SK-N-SH treated with all-trans-retinoic acid at 6 μM for 48 hours (cell line): ENCODE data around the gene CLECL1.

Experiments used
- ATAC-seq: fragments of 200-7000 bp; cut with Tn5 transposase; 3 replicates; pipeline ENCODE4 v1.9.1; 2020; ENCODE audit warnings: mild to moderate bottlenecking, moderate library complexity
- ARNTL ChIP-seq: fragments of 450-650 bp; formaldehyde crosslinking; IDR thresholded peaks from 2 replicates; pipeline ENCODE4 v1.5.0; 2020; ENCODE audit warnings: low read depth, mild to moderate bottlenecking, moderate library complexity, borderline replicate concordance
- BACH2 ChIP-seq: fragments of 250-450 bp; sonication (Bioruptor Pico); IDR thresholded peaks from 2 replicates; pipeline ENCODE4 v1.9.0; 2021; ENCODE audit warnings: mild to moderate bottlenecking, borderline replicate concordance
- CSDC2 ChIP-seq: fragments of 250-450 bp; sonication (Bioruptor Pico); IDR thresholded peaks from 2 replicates; pipeline ENCODE4 v1.5.0; 2020; ENCODE audit warnings: mild to moderate bottlenecking, moderate library complexity
- ESRRG ChIP-seq: fragments of 250-450 bp; sonication (Bioruptor Pico); IDR thresholded peaks from 2 replicates; pipeline ENCODE4 v1.6.1; 2021; ENCODE audit warnings: mild to moderate bottlenecking
- GLIS3 ChIP-seq: fragments of 250-450 bp; sonication (Bioruptor Pico); IDR thresholded peaks from 2 replicates; pipeline ENCODE4 v1.5.0; 2020; ENCODE audit warnings: mild to moderate bottlenecking, moderate library complexity
- ISL1 ChIP-seq: fragments of 250-450 bp; sonication (Bioruptor Pico); IDR thresholded peaks from 2 replicates; pipeline ENCODE4 v2.1.2; 2022; ENCODE audit warnings: mild to moderate bottlenecking, moderate library complexity
- OSR1 ChIP-seq: fragments of 250-450 bp; sonication (Bioruptor Pico); IDR thresholded peaks from 2 replicates; pipeline ENCODE4 v1.8.0; 2022; ENCODE audit warnings: moderate library complexity, mild to moderate bottlenecking, inconsistent platforms
- POU6F1 ChIP-seq: fragments of 250-450 bp; sonication (Bioruptor Pico); IDR thresholded peaks from 2 replicates; pipeline ENCODE4 v1.8.0; 2021; ENCODE audit warnings: low read depth, mild to moderate bottlenecking, moderate library complexity, borderline replicate concordance
- PPARA ChIP-seq: fragments of 250-450 bp; sonication (Bioruptor Pico); IDR thresholded peaks from 2 replicates; pipeline ENCODE4 v1.5.0; 2020; ENCODE audit warnings: mild to moderate bottlenecking, borderline replicate concordance
- RARB ChIP-seq: fragments of 250-450 bp; sonication (Bioruptor Pico); IDR thresholded peaks from 2 replicates; pipeline ENCODE4 v1.8.0; 2021; ENCODE audit warnings: mild to moderate bottlenecking, moderate library complexity
- TCF4 ChIP-seq: fragments of 250-450 bp; sonication (Bioruptor Pico); IDR thresholded peaks from 2 replicates; pipeline ENCODE4 v1.8.0; 2021; ENCODE audit warnings: mild to moderate bottlenecking, moderate library complexity, borderline replicate concordance
- ZC3H10 ChIP-seq: fragments of 250-450 bp; sonication (Bioruptor Pico); IDR thresholded peaks from 2 replicates; pipeline ENCODE4 v1.5.1; 2021; ENCODE audit warnings: mild to moderate bottlenecking, moderate library complexity
- ZFP3 ChIP-seq: fragments of 250-450 bp; sonication (Bioruptor Pico); IDR thresholded peaks from 2 replicates; pipeline ENCODE4 v1.5.0; 2020; ENCODE audit warnings: mild to moderate bottlenecking, moderate library complexity
- ZFP30 ChIP-seq: fragments of 450-650 bp; formaldehyde crosslinking; IDR thresholded peaks from 2 replicates; pipeline ENCODE4 v1.5.0; 2022; ENCODE audit warnings: mild to moderate bottlenecking, moderate library complexity
- ZNF70 ChIP-seq: fragments of 450-650 bp; formaldehyde crosslinking; IDR thresholded peaks from 2 replicates; pipeline ENCODE4 v1.5.0; 2020; ENCODE audit warnings: mild to moderate bottlenecking, moderate library complexity
- ZNF8 ChIP-seq: fragments of 450-650 bp; formaldehyde crosslinking; IDR thresholded peaks from 2 replicates; pipeline ENCODE4 v1.5.0; 2020; ENCODE audit warnings: mild to moderate bottlenecking, moderate library complexity
- TF ChIP-seq, protein P1 (sequence below): fragments of 250-450 bp; sonication (Bioruptor Pico); IDR thresholded peaks from 2 replicates; pipeline ENCODE4 v1.5.0; 2020; ENCODE audit warnings: mild to moderate bottlenecking, moderate library complexity
- TF ChIP-seq, protein P2 (sequence below): fragments of 250-450 bp; sonication (Bioruptor Pico); IDR thresholded peaks from 2 replicates; pipeline ENCODE4 v1.5.1; 2021; ENCODE audit warnings: mild to moderate bottlenecking, moderate library complexity
- TF ChIP-seq, protein P3 (sequence below): fragments of 250-450 bp; sonication (Bioruptor Pico); IDR thresholded peaks from 2 replicates; pipeline ENCODE4 v1.8.0; 2020; ENCODE audit warnings: mild to moderate bottlenecking, moderate library complexity, borderline replicate concordance
- TF ChIP-seq, protein P4 (sequence below): fragments of 250-450 bp; sonication (Bioruptor Pico); IDR thresholded peaks from 2 replicates; pipeline ENCODE4 v1.5.1; 2020; ENCODE audit warnings: low read depth, mild to moderate bottlenecking, moderate library complexity

The CLECL1 gene

DNA sequence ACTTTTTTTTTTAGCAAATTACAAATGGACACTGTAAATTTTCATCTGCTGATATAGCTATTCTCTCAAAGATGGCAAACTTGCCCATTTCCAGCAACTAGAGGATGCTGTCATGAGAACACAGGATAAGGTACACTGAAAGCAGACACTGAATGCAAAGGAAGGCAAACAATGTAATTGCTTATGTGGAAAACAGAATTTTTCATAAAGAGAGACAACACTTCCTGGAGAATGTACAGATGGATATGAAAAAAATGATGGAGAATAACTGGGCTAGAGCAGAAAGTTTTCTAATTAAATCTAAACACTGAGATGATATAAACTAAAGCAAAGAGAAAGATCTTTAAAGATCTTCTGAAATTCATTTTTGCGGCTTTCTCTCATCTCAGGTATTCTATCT lies 27.2 kb upstream of the CLECL1 start:
- no peak for ATAC-seq
- no peak for TF ChIP-seq ESRRG (CRISPR knock-in tag)
- no peak for TF ChIP-seq ZC3H10 (CRISPR knock-in tag)
- TF ChIP-seq PPARA (CRISPR knock-in tag), result no peak
- TF ChIP-seq ZNF8 (CRISPR knock-in tag), result no peak
- no peak for TF ChIP-seq RARB (CRISPR knock-in tag)
- TF ChIP-seq, protein P1, sequence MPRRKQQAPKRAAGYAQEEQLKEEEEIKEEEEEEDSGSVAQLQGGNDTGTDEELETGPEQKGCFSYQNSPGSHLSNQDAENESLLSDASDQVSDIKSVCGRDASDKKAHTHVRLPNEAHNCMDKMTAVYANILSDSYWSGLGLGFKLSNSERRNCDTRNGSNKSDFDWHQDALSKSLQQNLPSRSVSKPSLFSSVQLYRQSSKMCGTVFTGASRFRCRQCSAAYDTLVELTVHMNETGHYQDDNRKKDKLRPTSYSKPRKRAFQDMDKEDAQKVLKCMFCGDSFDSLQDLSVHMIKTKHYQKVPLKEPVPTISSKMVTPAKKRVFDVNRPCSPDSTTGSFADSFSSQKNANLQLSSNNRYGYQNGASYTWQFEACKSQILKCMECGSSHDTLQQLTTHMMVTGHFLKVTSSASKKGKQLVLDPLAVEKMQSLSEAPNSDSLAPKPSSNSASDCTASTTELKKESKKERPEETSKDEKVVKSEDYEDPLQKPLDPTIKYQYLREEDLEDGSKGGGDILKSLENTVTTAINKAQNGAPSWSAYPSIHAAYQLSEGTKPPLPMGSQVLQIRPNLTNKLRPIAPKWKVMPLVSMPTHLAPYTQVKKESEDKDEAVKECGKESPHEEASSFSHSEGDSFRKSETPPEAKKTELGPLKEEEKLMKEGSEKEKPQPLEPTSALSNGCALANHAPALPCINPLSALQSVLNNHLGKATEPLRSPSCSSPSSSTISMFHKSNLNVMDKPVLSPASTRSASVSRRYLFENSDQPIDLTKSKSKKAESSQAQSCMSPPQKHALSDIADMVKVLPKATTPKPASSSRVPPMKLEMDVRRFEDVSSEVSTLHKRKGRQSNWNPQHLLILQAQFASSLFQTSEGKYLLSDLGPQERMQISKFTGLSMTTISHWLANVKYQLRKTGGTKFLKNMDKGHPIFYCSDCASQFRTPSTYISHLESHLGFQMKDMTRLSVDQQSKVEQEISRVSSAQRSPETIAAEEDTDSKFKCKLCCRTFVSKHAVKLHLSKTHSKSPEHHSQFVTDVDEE, result no peak
- TF ChIP-seq POU6F1 (CRISPR knock-in tag), result no peak
- TF ChIP-seq ZNF70 (CRISPR knock-in tag), result no peak

DNA sequence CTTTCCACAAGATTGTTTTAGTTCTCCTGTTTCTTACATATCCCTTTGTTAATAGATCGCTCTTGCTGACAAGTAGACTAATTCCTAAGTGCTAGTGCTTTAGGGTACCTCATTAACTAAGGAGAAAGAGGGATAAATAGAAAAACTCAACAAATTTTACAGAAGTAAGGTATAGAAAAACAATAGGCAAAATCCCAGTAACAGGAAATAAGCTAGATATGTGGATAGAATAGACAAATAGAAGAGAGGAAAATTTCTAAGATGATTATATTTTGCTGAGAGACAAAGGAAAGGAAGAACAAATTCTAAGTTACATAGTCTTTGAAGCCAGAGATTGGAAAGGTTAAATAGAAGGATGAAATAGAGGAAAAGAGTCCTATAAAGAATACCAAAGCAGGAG lies 26.8 kb upstream of the CLECL1 start:
- TF ChIP-seq TCF4 (no peak), BACH2 (CRISPR knock-in tag) (no peak), OSR1 (CRISPR knock-in tag) (no peak), ISL1 (CRISPR knock-in tag) (no peak), POU6F1 (CRISPR knock-in tag) (no peak), ZFP30 (CRISPR knock-in tag) (no peak), ZC3H10 (CRISPR knock-in tag) (no peak), ZNF8 (CRISPR knock-in tag) (no peak), ZNF70 (CRISPR knock-in tag) (no peak), PPARA (CRISPR knock-in tag) (no peak), ARNTL (no peak), ESRRG (CRISPR knock-in tag) (no peak), GLIS3 (CRISPR knock-in tag) (no peak), ZFP3 (CRISPR knock-in tag) (no peak), CSDC2 (CRISPR knock-in tag) (no peak)
- TF ChIP-seq, protein P2, sequence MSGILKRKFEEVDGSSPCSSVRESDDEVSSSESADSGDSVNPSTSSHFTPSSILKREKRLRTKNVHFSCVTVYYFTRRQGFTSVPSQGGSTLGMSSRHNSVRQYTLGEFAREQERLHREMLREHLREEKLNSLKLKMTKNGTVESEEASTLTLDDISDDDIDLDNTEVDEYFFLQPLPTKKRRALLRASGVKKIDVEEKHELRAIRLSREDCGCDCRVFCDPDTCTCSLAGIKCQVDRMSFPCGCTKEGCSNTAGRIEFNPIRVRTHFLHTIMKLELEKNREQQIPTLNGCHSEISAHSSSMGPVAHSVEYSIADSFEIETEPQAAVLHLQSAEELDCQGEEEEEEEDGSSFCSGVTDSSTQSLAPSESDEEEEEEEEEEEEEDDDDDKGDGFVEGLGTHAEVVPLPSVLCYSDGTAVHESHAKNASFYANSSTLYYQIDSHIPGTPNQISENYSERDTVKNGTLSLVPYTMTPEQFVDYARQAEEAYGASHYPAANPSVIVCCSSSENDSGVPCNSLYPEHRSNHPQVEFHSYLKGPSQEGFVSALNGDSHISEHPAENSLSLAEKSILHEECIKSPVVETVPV (CRISPR knock-in tag), result no peak
- TF ChIP-seq, protein P3, sequence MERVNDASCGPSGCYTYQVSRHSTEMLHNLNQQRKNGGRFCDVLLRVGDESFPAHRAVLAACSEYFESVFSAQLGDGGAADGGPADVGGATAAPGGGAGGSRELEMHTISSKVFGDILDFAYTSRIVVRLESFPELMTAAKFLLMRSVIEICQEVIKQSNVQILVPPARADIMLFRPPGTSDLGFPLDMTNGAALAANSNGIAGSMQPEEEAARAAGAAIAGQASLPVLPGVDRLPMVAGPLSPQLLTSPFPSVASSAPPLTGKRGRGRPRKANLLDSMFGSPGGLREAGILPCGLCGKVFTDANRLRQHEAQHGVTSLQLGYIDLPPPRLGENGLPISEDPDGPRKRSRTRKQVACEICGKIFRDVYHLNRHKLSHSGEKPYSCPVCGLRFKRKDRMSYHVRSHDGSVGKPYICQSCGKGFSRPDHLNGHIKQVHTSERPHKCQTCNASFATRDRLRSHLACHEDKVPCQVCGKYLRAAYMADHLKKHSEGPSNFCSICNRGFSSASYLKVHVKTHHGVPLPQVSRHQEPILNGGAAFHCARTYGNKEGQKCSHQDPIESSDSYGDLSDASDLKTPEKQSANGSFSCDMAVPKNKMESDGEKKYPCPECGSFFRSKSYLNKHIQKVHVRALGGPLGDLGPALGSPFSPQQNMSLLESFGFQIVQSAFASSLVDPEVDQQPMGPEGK, result no peak
- TF ChIP-seq, protein P4, sequence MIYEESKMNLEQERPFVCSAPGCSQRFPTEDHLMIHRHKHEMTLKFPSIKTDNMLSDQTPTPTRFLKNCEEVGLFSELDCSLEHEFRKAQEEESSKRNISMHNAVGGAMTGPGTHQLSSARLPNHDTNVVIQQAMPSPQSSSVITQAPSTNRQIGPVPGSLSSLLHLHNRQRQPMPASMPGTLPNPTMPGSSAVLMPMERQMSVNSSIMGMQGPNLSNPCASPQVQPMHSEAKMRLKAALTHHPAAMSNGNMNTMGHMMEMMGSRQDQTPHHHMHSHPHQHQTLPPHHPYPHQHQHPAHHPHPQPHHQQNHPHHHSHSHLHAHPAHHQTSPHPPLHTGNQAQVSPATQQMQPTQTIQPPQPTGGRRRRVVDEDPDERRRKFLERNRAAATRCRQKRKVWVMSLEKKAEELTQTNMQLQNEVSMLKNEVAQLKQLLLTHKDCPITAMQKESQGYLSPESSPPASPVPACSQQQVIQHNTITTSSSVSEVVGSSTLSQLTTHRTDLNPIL, result no peak
- TF ChIP-seq, all 23 proteins: peak for 0
- ATAC-seq, result no peak

DNA sequence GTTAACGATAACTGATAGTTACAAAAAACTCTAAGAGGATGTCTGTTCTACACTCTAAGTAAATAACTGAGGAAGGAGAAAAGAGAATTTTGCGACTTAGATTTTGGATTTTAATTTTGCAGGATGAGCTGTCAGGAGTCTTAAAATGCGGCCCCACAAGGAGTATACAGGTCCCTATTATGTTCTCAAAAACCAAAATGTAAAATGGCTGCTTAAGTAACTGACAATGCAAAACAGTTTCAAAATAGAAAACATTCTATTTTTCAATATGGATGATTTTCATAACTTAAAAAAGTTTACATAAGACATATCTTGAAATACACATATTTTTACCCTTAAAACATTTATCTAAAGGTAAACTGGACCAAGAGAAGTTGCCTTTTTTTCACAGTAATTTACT lies 25.2 kb upstream of the CLECL1 start:
- no peak for ATAC-seq

More for the DNA sequence above, 25.2 kb upstream of the CLECL1 start:
- TF ChIP-seq ESRRG (CRISPR knock-in tag), result no peak
- TF ChIP-seq, all 23 proteins: peak for 0
